ENCODE data around the gene LRP1B.
"Not testable (repeated sequence)": the region's sequence is repeated elsewhere in the genome, so short reads cannot be mapped to it uniquely, and the experiment has no call there.

Gene LRP1B

GRCh38 chr2:141863964-141864363 lies 266.9 kb downstream of the LRP1B start:
- DNase-seq = no peak

DNA sequence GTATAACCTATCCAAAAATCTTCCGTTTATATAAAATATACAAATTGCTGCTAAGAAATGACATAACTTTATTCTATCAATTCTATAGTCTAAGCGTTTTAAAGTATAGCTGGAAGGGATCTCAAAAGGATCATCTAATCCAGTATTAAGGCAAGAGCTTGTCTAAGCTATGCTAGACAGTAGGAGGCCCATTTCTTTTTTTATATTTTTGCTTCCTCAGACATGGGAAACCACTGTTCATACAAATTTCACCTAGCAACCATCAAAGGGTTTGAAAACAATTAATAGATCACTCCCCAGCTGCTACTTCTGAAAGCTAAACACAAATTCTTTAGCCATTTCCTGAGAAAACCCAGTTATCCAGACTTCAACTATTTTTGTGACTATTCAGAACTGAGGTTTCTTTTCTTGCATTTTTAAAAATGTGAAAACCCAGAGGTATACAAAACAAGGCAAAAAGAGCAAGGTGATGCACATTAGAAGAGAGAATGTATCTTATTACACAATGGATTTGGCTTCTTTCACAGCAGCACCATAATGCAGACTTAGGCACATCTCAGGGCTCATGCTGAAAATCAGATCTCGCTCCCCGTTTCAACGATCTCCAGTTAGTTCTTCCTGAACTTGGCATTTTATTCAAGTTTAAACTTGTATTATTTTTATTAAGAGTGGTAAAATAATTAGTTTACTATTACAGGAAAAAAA lies 274.4 kb downstream of the LRP1B start:
- DNase-seq = no peak

DNA sequence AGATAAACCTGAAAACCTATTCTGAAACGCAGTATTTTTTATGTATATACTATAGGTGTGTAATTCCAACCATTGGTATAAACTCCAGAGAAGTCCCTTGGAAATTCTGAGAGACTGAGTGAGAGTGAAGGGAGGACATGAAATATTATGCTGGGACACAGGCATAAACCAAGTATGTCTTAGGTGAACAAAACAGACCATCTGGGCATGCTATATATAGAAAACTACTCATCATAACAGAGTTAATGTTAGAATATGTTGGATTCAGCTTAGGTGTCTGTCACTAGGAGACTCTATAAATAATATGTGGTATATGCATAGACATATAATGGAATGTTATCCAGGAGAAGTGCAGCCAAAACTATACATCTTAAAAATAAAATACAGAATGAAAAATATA lies 282.6 kb downstream of the LRP1B start:
- DNase-seq = no peak

DNA sequence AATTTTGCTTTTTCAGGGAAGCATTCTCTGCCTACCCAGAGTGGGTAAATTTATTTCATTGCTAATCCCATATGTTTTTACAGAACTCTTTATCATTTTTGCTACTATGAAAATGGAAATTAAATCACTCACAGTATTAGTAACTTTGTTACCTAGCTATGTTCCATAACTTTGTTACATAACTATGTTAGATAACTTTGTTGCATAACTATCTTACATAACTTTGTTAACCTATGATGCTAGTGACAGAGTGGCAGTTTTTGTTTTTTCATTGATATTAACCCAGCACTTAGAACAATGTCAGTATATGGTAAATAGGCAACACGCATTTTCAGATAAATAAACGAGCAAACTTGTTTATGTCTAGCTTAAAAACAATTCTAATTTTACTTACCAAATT lies 286.6 kb downstream of the LRP1B start:
- no peak for DNase-seq

GRCh38 chr2:141835103-141835502 lies 295.7 kb downstream of the LRP1B start:
- DNase-seq = no peak

DNA sequence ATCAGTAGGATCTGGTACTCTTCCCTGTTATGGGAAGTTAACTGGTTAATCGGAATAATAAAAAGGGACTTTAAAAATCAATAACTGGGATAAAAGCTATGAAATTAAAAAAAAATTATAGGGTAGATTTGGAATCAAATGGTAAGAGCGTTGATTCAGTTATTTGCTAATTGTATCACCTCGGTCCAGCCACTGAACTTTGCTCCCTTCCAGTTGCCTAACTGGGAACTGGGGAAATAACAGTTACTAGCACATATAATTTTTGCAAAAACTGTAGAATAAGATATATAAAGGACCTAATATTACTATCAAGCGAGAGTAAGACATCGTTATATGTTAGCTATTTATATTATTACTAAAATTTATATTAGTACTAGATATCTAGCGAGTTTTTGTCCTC lies 302.1 kb downstream of the LRP1B start:
- no peak for DNase-seq

DNA sequence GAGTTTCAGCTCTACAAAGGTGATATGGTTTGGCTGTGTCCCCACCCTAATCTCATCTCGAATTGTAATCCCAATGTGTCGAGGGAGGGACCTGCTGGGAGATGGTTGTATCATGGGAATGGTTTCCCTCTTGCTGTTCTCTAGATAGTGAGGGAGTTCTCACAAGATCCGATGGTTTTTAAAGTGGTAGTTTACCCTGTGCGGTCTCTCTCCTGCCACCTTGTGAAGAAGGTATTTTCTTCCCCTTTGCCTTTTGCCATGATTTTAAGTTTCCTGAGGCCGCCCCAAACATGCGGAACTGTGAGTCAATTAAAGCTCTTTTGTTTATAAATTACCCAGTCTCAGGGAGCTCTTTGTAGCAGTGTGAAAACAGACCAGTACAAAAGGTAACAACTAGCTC lies 306.0 kb downstream of the LRP1B start:
- DNase-seq = no peak

DNA sequence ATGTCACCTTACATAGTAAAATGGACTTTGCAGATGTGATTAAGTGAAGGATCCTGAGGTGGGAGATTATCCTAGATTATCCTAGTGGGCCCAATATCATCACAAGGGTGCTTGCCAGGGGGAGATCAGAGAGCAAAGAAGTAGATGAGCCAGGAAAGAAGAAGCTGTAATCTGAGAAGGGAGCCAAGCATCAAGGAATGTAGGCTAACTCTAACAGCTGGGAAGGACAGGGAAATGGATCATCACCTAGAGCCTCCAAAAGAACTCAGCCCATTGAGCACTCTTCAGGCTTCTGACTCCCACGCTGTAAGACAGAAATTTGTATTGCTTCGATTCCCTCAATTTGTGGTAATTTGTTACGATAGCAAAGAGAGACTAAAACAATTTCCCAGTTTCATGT lies 309.9 kb downstream of the LRP1B start:
- no peak for DNase-seq

DNA sequence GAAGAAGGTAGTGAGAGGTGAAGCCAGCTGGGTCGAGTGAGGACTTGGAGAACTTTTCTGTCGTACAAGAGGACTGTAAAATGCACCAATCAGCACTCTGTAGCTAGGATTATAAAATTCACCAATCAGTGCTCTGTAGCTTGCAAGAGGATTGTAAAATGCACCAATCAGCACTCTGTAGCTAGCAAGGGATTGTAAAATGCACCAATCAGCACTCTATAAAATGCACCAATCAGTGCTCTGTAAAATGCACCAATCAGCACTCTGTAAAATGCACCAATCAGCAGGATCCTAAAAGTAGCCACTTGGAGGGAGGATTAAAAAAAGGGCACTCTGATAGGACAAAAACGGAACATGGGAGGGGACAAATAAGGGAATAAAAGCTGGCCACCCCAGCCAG lies 315.5 kb downstream of the LRP1B start:
- DNase-seq = not testable (repeated sequence)

GRCh38 chr2:141814150-141814549 lies 316.7 kb downstream of the LRP1B start:
- no peak for DNase-seq

GRCh38 chr2:141810148-141810547 lies 320.7 kb downstream of the LRP1B start:
- DNase-seq = no peak

- no peak for DNase-seq
These were observed 324.7 kb downstream of the LRP1B start for GRCh38 chr2:141806090-141806489.

- DNase-seq = no peak
These were observed 325.5 kb downstream of the LRP1B start for GRCh38 chr2:141805302-141805701.

DNA sequence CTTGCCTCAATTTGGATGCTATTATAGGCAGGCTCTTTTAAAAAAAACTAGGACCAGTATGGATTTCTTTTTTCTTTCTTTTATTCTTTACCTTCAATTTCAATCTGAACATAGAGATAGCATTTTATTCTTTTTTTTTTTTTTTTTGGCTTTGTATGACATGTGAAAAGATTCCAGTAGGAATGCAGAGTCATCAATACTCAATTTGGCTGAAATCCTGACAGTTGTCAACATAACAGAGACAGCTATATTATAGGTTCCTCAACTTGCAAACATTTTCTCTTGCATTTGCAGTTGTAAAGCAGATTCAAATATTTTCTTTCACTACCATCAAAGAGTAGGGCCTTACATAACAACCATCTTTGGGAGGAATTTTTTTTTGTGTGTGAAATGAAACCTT lies 334.4 kb downstream of the LRP1B start:
- DNase-seq = no peak

DNA sequence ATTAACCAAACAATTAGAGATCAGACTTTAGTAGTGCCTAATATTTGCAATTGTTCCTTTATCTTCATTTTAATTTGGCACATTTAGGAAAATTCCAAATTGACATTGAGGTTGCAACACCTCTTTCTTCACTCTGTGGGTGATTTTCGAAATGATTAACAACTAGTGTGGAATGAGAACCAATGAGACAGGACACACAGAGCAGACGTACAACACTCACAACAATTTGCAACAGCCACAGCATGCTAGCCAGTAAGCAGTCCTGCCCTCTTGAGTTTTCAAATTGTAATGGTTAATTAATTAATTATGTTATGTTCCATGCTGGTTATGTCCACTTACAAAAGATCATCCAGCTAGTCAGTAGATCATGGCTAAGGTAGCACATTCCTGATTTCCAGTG lies 339.3 kb downstream of the LRP1B start:
- no peak for DNase-seq

DNA sequence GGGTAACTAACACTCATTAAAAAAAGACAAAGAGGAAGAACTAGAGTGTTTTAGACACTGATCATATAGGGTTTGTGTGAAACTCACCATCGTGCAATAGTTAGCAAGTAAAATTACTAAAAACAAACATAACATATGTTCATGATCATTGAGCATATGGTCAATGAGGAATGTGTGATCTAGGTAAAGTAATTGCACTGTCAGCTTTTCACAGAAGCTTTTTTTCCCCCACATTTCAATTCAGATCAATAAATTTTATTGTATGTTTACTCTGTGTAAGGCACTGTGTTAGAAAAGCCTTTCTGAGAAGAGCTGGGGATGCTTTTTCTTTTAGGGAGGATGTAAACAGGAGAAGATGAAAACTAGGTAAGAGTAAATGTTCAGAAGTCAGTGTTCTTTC lies 348.2 kb downstream of the LRP1B start:
- no peak for DNase-seq

DNA sequence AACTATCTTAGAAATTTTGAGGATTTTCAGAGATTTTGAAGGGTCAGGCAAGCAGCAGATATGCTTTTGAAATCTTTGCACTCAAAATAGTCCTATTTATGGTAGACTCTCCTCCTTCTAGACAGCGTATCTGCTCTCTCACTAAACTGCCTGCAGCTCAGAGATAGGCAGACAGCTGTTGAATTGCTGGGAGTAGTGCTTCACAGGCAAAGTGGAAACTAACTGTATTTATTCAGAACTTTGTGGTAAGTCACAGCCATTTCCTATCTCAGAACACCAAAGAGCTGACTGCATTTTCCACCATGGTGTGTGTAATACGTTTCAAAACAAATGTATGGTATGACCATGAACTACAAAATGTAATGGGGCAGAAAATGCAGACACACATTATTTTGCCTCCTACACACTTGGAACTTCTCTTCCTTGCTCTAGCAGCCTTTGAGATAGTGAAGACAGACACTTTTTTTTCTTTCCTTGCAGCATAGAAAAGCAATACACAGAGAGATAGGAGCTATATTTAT lies 352.4 kb downstream of the LRP1B start:
- DNase-seq = no peak

DNA sequence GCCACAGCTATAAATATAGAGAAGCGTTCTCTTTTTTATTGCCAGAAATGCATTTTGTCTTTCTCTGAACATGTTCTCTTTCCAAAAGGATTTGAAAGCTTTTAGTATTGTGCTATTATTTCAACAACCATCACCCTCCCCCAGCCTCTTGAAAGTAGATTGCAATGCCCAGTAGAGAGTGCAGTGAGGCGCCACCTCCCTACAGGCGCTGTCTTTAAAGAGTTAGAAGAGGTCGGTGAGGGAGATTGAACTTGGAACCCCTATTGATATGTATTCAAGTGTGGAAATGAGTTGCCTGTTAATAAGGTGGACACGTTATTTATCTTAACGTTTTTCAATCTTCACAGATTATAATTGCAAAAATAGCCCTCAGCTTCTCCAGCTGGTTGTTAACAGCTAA lies 360.3 kb downstream of the LRP1B start:
- no peak for DNase-seq

DNA sequence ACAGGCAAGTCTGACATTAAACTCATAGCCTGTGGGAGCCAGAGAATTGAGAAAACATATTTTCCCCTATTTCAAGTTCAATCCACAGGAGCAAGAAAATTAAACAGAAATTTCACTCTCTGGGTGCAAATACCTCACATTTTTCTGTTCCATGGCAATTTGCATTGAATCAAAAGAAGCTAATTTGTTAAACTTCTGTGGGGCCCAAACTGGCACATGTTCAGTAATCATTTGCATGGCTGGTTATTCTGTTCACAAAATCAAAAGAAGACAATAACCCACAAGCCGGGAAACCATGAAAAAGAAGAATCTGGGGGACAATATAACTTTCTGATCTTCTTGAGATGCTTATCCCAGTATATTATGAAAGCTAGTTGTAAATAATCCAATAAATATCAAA lies 363.1 kb downstream of the LRP1B start:
- no peak for DNase-seq

DNA sequence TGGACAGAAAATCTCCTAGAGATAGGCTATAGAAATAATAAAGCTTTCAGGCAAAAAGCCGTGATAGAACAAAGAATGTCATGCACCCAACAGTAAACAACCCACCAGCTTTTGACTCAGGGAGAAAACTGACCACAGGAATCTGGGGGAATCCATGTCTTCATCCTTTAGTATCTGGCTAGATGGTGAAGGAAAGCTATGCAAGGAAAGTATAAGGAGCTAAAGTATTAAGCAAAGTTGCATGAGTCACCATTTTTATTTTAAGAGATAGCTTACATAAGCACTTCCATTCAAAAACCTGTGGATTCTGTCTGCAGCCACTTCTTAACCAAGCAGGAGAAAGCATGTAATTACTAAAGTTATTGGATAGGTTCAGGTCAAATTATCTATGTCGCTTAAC lies 363.8 kb downstream of the LRP1B start:
- DNase-seq = no peak

DNA sequence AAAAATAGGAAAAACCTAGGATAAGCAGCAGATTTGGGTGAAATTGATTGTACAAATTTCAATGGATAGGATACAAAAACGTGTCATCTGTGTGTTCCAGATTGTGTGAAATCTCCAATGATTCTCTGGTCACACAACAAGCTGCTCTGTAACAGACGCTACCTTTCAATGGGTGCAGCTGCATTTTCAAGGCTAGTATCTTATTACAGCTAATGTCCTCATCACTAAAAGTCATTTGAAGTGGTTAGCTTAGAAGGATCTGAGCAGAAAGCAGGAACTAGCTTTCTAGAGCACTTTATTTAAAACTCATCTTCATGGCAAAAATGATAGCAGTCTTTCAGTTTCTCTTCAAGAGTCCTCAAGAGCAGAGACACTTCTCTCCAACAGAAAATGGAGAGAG lies 364.6 kb downstream of the LRP1B start:
- DNase-seq = no peak

DNA sequence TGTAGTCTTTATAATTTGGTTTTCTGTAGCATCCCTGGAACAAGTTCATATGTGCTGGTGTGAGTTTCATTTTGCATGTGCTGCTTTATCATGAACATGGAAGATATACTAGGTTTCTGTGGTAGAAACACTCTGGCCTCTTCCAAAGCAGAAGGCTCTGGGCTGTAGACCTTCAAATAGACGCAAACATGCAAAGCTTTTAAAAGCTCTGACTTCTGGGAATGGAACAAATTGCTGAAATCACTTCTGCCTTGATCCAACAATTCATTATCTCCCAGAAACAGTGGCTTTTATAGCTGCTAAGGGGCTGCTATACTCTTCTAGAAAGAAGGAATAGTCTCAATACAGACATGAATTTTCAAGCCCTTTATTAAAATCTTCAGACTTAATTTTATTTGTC lies 382.2 kb downstream of the LRP1B start:
- no peak for DNase-seq

DNA sequence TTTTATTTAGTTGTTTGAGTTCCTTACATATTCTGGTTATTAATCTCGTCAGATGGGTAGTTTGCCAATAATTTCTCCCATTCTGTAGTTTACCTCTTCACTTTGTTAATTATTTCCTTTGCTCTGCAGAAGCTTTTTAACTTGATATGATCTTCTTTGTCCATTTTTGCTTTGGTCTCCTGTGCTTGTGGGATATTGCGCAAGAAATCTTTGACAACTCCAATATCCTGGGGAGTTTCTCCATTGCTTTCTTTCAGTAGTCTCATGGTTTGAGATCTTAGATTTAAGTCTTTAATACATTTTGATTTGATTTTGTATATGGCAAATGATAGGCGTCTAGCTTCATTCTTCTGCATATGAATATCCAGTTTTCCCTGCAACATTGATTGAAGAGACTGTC lies 389.2 kb downstream of the LRP1B start:
- no peak for DNase-seq

- no peak for DNase-seq
These were observed 393.1 kb downstream of the LRP1B start for GRCh38 chr2:141737492-141738255.

- no peak for DNase-seq
These were observed 394.4 kb downstream of the LRP1B start for GRCh38 chr2:141736466-141736865.

All from NCI-H146 (cell line).